AG08395 (cell line): ENCODE results near the gene TCHP.
"Not testable (repeated sequence)": the region's sequence is repeated elsewhere in the genome, so short reads cannot be mapped to it uniquely, and the experiment has no call there.

Source experiments
- DNase-seq: peaks from one replicate; pipeline ENCODE4 v3.0.0; 2012; ENCODE audit warnings: mixed read lengths, low spot score

The TCHP gene, protein sequence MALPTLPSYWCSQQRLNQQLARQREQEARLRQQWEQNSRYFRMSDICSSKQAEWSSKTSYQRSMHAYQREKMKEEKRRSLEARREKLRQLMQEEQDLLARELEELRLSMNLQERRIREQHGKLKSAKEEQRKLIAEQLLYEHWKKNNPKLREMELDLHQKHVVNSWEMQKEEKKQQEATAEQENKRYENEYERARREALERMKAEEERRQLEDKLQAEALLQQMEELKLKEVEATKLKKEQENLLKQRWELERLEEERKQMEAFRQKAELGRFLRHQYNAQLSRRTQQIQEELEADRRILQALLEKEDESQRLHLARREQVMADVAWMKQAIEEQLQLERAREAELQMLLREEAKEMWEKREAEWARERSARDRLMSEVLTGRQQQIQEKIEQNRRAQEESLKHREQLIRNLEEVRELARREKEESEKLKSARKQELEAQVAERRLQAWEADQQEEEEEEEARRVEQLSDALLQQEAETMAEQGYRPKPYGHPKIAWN

DNA sequence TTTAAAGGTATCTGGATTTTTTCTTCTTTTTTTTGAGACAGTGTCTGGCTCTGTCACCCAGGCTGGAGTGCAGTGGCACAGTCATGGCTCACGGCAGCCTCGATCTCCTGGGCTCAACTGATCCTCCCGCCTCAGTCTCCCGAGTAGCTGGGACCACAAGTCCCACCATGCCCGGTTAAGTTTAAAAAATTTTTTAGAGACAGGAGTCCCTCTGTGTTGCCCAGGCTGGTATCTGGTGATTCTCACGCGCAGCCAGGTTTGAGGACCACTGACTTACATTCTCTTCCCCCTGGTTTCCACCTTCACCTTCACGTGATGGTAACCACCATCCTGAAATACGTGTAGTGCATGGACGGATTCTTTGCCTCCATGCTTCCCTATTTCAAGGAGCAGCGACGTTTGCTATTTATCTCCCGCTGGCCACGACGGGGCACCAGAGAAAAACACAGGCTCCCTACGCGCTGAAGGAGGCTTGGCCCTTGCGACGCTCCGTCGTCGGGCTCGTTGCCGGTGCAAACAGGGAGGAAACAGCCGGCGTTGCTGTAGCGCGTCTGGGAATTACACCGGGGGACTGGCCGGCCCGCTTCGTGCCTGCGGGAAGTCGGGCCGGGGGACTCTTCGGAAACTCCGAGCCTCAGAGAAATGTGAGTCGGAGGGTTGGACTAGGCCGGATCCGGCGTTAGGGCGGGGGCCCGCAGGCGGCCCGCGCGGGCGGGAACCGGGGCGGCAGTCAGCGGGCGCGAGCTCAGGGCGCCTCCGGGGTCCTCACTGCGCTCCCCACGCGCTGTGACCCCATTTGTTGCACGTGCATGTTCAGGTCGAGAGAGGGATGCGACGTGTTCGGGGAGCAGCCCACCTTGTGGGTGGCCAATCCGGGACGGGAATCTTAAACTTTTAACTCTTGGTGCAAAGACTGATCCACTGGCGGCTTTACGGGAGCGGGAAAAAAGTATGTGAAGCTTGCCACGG lies at the start of gene TCHP:
TSS of gene TCHP (plus strand) at position 492 of the 969 bp plus-strand sequence. CDS start 2,753 bp downstream, outside the sequence.
- DNase-seq, result peak; percentile 93

DNA sequence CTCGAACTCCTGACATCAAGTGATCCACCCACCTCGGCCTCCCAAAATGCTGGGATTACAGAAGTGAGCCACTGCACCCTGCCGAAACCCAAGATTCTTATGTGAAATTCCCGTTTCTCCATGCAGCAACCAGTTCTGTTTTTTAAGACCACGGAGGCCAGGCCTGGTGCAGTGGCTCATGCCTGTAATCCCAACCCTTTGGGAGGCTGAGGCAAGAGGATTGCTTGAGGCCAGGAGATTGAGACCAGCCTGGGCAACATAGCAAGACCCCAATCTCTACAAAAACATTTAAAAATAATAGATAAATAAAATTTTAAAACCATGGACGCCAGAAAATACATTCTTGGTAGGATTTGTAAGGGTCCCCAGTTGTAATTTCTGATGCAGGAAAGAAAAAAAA lies 49.6 kb upstream of the TCHP start:
- not testable (repeated sequence) for DNase-seq

DNA sequence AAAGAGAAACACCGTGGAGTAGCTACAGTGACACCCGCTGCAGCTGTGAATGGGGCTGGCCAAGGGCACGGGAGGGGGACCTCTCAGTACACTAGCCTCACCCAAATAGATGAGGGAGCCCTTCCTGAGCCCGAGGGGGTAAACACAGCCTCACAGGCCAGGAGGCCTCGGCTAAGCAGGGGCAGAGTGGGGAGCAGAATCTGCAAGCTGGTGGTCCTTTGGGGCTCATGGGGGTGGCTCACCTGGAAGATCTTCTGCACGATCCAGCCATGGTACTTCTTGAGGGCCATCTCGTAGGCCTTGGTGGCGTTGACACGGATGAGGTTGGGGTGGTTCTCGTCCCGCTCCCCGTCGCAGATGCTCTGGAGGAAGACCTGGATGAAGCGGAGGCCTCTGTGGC lies 44.7 kb upstream of the TCHP start:
- DNase-seq, result no peak

DNA sequence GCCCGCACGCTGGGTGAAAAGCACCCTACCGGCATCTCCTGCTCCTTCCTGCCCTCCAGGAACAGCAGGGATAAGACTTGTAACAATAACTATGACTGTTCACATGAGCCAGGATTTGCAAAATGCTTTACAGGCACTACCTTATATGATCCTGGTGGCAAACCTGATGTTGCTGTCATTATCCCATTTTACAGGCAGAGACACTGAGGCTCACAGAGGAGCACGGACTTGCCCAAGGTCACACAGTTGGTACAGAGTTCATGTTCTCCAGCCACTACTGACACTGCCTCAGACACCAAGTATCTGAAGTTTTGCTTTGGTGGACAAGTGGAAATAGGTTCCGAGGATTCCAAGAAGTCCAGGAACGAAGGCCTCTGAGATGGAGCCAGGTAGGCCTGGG lies 42.4 kb upstream of the TCHP start:
- no peak for DNase-seq

DNA sequence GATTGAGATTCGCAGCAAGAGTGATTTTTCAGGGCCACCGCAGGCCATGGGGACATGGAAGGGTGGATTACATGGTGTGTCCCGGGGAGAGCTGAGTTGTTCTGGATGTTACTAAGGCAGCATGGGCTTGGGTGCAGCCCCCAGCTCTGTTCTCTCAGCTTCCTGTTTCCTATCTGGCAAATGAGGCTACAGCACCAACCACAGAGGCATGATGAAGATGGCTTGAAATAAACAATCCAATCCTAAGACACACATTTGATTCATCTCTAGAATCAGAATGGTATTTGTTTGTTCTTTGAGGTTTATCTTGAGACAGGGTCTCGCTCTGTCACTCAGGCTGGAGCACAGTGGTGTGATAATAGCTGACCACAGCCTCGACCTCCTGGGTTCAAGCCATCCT lies 41.3 kb upstream of the TCHP start:
- no peak for DNase-seq

DNA sequence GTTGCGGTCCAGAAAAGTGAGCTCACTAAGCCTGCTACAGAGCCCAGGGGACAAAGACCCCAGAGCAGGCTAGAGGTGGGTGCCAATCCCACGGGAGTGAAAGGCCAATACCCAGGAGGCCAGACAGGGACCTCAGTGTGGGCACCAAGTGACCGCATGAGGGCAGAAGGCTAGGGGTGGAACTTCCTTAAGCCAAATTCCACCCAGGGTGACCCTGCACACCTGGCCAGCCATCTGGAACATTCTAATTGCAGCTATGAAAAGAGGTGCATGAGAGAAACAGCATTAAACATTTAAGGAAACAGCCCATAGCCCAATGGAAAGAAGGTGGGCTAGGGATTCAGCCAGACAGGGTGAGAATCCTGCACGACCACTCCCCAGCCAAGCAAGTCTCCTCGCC lies 39.1 kb upstream of the TCHP start:
- DNase-seq, result no peak

DNA sequence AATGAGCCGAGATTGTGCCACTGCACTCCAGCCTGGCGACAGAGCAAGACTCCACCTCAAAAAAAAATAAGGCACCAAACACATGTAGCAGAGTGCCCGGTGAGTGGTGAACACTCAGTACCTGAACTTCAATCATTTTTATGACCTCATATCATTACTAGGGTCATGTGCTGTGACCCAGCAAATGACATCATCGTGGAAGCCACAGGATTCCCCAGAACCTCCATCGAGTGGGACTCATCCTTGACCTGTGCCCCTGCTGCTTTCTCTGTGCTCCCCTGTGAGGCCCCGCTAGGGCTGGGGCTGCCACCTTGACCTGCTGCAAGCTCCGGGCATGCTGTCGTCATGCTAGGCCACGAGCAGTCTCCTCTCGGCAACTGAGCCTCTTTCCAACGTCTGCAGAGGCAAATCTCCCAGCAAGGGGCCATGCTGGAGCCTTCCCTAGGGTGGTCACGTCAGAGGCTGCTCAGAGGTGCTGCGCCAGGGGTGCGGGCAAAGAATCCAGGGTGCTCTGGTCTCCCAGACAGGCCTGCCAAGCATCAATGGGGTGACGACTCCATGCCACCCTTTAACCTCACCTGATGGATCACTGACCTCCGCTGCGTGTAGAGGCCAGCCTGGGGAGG lies 38.3 kb upstream of the TCHP start:
- no peak for DNase-seq

DNA sequence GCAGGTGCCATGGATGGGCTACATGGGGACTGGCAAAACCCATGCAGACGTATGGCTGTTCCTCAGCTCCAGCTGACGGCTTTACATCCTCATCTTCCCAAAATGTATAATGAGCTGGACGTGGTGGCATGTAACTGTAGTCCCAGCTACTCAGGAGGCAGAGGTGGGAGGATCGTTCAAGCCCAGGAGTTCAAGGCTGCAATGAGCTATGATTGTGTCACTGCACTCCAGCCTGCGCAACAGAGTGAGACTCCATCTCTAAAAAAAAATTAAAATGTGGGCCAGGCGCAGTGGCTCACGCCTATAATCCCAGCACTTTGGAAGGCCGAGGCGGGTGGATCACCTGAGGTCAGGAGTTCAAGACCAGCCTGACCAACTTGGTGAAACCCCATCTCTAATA lies 37.6 kb upstream of the TCHP start:
- DNase-seq, result not testable (repeated sequence)

DNA sequence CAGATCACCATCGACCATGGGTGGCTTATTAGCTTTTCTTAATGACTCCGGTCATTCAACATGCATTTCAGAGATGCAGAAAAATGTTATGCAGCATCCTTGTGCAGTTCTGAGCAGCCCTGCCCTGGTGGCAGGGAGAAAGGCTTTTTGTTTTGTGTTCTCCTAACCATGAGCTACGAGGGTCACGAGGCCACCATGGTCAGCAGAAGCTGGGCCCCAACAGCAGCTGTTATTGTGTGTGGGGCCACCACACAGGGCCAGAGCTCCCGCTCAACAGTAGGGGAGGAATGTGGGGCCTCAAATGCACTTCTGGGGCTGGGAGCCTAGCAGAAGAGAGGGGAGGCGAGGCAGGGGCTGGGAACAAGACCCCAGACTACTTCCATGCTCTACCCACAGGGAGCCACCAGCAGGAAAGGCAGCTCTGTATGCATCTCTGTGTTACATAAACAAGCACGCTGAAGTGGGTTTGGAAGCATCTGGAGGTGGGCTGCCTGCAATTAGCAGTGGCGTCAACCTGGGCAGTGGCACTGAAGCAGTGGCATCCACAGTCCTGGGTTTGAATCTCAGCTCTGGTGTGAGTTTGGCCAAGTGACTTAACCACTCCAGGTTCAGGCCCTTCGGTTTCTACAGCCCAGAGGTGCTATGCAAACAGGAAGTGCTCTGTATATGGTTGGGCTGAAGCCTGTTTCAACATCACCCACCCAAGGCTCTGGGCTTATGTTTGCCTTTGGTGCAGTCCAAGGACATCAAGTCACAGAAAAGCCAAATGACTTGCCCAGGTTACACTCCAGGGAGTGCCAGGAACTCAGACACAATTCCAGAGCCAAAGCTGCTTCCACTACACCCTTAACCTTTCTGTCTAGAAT lies 36.0 kb upstream of the TCHP start:
- DNase-seq, result peak; percentile 25

DNA sequence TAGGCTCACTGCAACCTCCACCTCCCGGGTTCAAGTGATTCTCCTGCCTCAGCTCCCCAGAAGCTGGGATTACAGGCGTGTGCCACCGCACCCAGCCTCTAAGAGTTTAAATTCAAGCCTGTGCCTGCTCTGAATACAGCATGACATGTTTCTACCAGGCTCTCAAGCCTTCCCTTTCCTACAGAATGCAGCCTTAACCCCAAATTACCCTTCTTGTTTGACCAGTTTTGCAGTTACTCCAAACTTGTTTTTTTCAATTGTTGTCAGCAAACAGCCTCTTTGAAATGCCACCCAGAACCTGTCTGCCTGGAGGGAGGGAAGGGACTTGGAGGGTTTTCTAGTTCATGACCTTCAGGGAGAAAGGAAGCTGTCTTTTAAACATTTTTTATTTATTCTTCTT lies 35.2 kb upstream of the TCHP start:
- no peak for DNase-seq

DNA sequence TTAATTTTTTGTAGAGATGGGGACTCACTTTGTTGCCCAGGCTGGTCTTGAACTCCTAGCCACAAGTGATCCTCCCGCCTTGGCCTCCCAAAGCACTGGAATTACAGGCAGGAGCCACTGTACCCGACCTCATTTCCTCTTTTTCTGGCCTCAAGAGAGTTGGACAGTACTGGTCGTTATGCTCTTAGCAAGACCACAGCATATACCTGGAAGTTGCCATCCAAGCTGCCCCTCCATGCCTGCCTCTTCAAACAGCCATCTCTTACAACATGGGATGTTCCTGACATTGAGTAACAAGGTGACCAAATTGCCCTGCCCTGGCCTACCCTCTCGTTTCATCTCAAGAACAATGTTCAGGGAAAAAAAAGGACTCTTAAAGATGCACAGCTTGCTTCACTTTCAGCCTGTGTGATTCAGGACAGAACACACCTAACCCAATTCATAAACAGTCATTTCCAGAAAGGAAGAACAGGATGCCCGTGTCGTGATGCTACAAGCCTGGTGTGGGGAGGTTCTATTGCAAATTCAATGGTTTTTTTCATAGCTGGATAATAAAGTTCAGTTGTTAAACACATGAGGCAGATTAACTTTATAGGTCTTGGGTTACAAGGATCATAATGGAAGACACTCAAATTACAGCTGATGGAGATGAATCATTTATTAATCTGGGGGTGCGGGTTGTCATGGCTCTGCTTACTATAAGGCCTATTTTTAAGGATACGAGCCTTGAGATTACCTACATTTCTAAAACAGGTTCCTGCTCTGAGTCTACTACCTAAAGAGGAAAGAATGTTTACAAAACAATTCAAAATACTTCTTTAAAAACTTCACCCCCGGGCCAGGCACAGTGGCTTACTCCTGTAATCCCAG lies 31.7 kb upstream of the TCHP start:
- no peak for DNase-seq

DNA sequence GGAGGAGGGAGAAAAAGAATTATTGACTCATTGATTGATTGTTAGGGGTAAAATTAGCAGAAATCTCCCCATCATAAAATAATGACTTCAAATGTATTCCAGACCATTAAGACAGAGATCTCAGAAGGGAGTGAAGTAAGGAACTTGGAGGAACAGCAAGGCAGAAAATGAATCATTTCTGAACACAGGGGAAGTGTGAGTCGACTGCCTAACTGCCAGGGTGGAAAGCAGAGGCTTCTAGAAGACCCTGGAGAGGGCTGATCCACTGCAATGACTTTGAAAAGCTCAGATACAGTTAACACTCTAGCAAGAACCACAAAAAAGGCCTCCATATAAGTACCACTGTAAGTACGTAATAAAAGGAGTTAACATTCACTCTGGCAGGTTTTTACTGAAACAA lies 29.4 kb upstream of the TCHP start:
- DNase-seq, result peak; percentile 53

DNA sequence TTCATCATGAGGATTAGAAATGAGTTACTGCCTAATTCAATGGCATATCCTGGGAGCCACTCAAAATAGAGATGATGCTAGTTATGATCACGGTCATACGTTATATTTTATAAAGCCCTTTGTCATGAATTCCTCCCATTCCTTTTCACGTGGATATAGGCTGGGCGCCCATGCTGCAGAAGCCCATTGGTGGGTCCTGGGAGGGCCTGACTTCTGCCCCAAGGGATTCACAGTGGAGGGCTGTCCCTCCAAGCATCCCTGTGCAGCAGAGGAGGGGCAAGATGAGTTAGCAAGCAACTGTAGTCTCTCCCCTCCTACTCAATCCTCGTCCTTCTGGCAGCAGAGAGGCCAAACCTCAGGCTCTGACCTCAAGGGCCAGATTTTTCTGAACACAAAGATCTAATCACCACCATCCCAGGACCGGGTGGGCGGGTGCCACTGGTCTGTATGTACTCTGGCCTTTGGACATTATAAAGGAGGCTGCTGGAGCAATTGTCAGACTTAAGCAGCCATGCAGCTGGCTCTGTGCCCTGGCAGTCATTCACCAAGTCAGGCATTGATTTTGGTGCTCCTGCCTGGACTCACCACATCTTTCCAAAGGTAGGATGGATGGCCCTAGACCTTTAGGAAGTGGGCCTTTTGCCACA lies 28.3 kb upstream of the TCHP start:
- DNase-seq, result no peak

DNA sequence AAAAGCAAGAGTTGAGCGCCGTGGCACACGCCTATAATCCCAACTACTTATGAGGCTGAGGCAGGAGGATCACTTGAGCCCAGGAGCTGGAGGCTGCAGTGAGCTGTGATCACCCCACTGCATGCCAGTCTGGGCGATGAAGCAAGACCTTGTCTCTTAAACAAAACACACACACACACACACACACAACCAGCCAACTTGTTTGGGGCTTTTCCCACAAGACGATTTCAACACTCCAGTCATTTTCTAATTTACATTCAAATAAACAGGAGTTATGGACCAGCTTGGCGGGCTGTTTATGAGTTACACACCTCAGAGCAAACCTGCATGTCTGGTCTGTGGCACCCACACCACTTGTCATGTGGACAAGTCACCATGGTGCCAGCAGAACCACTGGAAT lies 26.4 kb upstream of the TCHP start:
- DNase-seq, result no peak

DNA sequence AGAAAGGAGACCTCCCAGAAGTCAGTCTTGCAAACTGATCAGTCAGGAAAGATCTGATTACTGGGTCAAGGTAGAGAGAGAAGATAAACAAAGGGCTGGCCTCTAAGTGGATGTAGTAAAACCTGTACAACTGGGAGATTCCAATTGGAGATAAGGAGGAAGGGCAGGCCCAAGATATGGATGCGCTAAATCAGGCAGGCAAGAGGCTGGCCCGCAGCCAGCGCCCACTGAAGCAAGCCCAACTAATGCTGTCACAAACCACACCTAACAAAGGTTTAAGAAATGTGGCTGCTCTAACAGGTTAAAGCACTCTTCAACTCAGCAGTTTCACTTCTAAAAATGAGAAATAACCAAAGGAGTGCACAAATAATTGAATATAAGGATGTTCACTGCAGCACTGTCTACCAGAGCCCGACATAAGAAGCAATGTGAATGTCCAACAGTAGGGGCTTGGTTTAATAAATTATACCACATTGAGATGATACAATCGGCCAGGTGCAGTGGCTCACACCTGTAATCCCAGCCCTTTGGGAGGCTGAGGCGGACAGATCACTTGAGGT lies 24.4 kb upstream of the TCHP start:
- DNase-seq, result no peak

DNA sequence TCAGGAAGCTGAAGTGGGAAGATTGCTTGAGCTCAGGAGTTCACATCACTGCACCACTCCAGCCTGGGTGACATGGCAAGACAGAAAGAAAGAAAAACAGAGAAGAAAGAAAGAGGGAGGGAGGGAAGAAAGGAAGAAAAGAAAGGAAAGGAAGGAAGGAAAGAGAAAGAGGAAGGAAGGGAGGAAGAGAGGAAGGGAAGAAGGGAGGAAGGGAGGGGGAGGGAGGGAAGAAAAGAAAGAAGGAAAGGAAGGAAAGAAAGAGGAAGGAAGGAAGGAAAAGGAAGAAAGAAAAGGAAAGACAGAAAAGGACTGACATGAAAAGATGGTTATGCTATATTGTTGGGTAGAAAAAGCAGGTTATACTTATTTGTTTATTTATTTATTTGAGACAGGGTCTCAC lies 23.7 kb upstream of the TCHP start:
- DNase-seq, result no peak

DNA sequence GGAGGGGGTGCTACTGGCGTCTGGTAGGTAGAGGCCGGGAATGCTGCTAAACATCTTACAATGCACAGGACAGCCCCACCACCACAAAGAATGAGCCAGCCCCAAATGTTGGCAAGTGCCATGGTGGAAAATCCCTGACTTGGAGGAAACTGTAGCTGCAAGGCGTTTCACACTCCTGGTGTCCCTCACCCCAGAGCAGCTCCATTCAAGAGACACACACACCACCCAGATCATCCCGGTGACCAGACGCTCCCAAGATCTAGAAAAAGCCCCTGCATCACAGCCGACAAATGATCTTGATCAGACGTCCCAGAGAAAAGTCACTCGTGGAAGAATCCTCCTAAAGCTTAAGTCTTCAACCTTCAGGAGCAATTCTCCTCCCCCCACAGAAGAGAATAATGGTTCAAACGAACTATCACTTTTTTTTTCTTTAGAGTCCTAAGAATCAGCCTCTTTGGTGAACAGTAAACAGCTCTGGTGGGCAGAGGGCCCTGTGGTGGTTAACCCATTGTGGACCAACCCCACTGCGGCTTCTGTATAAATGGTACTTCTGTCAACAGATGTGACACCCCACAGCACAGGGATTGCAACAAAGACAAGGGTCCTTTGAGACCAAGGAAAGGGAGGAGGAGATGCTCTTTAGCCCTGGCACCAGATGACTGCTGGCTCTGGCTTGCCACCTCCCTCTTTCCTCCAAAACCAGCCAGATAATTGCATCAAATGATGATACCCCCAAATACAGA lies 22.4 kb upstream of the TCHP start:
- no peak for DNase-seq

DNA sequence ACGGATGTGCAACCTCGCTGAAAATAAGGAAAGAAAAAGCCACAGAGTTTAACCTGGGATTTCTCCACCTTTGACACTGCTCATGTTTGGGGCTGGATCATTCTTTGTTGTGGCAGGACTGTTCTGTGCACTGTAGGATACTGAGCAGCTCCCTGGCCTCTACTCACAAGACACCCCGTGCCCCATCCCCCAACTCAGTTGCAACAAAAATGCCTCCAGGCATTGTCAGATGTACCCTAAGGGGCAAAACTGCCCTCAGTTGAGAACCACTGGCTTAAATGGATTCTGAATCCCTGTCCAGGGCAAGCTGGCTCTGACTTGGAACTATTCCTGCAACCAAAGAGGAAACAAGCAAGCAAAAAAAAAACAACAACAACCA lies 21.8 kb upstream of the TCHP start:
- no peak for DNase-seq

DNA sequence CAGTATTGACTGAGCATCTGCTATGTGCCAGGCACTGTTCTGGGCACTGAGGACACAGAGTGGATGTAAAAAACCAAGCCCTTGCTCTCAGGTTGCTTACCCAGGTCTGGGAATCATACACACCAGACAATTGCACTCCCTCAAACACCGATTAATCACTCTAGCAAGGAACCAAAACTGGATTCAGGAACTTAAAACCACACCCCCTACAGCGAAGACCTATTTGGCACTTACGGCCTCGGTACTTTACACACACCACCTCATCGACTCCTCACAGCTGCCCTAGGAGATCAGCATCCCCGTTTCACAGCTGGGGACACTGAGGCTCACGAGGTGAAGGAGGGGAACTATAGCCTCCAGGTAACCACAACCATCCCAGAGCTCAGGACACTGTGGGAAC lies 21.3 kb upstream of the TCHP start:
- no peak for DNase-seq
